Measurements from ENCODE around the gene TMEM175.

Gene TMEM175

DNA sequence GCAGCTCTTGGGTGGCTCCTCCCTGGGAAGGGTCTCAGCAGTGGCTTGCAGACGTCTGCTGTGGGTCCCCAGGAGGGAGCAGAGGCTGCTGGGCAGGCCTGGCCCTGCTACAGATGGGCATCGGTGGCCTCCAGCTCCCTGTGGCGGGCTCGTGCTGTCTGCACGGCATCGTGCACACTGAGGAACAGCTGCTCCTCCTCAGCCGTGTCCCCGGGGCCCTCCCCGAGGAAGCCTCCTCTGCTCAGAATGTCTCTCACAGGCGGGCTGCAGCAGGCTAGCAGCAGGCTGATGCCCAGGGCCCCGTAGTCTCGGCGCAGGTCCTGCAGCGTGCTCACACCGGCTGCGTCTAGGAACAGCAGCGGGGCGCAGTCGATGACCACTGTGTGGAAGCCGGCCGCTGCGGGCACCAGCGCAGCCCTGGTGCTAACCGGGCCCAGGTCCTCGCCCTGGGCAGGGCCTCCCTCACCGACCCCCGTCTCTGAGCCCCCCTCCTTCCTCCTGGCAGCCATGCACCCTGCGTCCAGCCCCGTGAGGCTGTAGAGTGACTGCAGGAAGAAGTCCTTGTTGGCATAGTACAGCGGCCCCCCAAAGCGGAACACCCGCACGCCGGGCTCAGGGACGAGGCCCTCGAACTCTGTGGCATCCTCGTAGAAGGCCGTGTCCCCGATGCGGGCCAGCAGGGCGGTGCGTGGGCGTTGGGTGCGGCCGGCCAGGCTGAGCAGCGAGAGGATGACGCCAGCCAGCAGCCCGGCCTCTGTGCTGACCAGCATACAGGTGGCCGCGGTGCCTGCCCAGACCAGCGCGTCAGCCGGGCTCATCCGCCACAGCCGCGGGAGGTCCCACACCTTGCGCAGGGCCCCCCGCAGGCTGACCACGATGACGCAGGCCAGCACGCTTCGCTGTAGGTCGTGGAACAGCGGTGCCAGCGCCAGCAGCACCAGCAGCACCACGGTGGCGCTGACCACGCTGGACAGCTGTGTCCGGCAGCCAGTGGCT lies 56.8 kb downstream of the TMEM175 start:
- TF ChIP-seq, protein P1, sequence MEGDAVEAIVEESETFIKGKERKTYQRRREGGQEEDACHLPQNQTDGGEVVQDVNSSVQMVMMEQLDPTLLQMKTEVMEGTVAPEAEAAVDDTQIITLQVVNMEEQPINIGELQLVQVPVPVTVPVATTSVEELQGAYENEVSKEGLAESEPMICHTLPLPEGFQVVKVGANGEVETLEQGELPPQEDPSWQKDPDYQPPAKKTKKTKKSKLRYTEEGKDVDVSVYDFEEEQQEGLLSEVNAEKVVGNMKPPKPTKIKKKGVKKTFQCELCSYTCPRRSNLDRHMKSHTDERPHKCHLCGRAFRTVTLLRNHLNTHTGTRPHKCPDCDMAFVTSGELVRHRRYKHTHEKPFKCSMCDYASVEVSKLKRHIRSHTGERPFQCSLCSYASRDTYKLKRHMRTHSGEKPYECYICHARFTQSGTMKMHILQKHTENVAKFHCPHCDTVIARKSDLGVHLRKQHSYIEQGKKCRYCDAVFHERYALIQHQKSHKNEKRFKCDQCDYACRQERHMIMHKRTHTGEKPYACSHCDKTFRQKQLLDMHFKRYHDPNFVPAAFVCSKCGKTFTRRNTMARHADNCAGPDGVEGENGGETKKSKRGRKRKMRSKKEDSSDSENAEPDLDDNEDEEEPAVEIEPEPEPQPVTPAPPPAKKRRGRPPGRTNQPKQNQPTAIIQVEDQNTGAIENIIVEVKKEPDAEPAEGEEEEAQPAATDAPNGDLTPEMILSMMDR (IDR thresholded peaks at IDR 0.05): no peak

DNA sequence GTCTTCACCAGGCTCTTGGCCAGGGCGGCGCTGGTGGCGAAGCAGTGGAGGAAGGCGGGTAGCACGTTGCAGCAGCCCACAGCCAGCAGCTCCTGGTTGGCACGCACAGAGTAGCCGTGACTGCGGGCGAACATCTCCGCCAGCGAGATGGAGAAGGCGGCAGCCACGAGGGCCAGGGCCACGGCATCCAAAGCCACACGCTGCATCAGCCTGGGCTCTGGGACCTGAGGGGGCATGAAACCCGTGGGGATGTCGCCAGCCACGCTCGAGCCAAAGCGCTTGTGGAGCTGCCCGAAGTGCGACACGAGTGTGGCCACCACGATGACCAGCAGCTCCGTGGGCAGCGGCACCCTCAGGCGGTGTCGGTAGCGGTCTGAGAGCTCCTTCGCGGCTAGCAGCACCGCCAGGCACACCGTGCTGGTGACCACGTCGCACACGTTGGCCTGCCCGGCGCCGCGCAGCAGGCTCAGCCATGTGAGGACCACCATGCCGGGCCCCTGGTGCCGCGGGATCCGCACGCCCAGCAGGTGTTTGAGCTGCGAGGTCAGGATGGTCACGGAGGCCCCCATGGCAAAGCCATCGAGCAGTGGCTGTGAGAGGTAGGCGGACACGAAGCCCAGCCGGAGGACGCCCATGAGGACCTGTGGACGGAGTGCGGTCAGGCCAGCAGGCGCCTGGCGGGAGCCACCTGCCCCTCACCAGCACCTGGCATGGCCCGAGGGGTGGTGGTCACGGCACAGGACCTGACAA lies 57.6 kb downstream of the TMEM175 start:
- TF ChIP-seq, protein P1 (IDR thresholded peaks at IDR 0.05): no peak

DNA sequence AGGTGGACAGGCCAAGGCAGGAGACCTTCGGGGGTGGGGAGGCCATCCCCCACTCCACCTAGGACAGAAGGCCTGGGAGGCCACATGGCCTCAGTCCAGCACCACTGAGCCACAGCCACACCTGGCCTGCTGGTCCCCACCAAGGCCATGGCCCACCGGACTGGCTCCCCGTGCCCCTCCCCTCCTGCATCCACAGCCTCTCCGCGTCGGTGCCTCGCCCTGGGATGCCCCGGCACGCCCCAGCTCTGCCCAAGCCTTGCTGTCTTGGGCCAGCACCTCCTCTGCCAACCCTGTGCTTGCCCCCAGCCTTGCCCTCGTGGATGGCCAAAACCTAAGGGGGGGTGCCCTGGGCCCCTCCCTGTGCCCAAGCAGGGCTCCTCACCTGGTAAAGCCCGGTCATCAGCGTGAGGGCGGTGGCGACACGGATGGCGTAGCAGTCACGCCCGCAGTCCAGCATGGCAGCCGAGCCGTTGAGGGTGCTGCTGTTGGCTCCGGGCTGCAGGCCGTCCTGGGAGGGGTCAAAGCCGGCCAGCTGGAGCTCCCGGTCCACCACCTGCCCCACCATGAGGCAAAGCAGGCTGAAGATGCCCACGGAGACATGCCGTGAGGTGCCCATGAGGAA lies 58.6 kb downstream of the TMEM175 start:
- TF ChIP-seq, protein P1 (IDR thresholded peaks at IDR 0.05): no peak

DNA sequence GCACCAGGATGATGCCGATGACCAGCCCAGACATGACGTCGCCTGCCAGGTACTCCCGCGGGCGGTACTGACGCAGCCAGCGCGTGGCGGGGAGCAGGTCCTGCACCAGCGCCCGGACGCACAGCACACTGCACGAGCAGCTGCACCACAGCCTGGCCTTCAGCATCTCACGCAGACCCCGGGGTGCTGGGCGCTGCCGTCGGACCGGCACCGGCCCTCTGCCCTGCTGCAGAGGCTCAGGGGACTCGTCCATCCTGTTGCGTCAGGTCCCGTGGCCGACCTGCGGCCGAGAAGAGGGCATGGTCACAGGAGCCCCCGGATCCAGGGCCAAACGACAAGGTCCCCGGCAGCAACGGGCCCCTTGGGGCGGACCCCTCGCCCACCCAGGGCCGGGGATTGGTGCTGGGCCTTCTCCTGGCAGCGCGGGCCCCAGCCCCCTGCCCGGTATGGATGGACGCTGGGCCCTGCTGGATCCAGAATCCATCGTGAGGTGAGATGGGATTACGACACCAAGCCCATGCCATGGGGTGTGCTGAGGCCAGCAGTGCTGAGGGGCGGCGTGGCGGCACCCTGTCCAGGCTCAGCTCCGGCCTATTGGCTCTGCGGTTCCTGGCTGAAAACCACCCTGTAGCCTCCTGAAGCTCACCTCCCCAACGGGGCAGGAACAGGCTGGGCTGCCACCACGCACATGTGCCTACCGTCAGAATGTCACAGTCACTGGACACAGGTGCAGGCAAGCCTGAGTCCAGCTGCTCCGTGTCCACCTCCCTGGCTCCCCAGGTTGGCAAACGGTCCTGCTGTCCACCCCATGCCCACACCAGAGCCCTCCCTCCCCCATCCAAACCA lies 59.4 kb downstream of the TMEM175 start:
- TF ChIP-seq, protein P1 (IDR thresholded peaks at IDR 0.05): no peak

DNA sequence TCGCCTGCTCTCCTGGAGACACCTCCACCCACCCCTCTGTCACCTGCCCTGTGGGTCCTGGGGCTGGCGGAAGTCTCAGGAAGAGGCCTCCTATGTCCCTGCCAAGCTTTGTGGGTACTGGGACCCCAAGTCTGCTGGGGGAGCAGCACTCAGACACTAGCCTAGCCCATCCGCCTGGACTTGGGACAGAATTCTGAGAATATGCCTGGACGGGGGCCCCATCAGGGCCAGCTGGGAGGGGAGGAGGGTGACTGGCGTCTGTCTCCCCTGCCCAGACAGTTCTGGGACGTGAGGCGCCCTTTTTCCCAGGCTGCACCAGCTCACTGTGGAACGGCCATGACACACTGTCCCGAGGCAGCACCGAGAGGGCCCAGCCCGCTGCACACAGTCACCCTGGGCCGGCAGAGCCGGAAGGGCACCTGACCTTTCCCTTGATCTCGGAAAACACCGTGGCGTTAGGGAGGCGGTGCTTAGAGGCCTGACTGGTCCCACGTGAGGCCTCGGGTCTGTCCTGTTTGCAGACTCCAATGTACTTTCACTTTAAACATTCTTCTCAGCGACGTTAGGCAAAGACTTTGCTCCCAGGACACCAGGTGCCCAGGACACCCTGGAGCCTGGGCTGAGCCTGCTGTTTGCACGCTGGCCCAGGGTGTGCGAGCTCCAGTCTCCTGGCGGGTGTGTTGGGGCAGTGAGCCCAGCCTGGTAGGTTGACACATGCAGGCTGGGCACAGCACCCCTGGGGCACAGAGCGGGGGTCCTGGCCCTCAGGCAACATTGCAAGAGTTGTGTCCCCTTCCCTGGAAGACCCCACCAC lies 60.2 kb downstream of the TMEM175 start:
- TF ChIP-seq, protein P1 (IDR thresholded peaks at IDR 0.05): no peak

DNA sequence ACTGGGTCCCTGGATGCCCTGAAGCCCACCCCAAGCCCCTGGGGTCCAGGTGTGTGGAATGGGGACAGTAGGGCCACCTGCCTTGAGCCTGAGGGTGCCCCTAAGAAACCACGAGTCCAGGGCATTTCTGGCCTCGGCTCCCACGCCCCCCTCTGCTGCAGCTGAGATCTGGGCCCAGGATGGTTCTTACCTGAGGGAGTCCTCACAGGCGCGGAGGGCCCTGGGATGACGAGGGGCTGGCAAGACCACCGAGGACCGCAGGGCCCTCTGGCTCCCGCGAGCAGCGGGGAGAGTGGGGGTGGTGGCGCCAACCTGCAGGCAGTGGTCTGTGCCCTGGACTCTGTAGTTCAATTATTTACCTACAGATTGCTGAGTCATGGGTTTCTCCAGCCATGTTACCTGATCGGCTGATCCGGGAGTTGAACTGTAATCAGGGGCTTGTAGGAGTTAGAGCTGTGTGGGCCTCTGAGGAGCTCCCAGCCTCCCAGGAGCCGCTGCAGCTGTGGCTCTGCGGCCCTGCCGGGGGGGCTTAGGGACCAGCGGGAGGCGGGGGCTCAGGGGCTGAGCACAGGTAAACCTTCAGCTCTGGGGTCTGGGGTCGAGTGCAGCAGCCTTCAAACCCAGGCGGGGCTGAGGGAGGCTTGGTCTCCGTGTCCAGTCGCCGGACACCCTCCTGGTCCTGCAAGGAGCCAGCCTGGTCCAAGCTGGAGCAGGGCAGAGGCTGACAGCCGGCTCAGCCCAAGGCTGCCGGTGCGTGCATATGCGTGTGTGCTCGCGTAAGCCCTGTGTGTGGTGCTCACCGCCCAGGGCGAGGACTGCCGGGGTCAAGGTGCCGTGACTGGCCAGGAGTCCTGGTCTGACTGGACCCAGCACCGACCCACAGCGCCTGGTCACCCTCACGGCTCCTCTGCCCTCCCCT lies 61.1 kb downstream of the TMEM175 start, which contains the start of gene SLC26A1:
TSS of gene SLC26A1 (minus strand) at position 294 of the 919 bp plus-strand sequence. CDS start 1,701 bp downstream, outside the sequence.
- TF ChIP-seq, protein P1 (IDR thresholded peaks at IDR 0.05): no peak
